NCI-H1930 (cell line): Measurements from ENCODE around the gene BUD31.
"Not testable (repeated sequence)": the region's sequence is repeated elsewhere in the genome, so short reads cannot be mapped to it uniquely, and the experiment has no call there.

ENCODE experiments used
- DNase-seq, 2 experiments: peaks; one replicate each; lab custom pipeline; 2025; lab: John Stamatoyannopoulos, UW

BUD31 gene

GRCh38 chr7:99399597-99399996, 9.2 kb upstream of the BUD31 start:
- no peak for DNase-seq

GRCh38 chr7:99402854-99403253, 5.9 kb upstream of the BUD31 start:
- no peak for DNase-seq

- no peak for DNase-seq
Measured at GRCh38 chr7:99403764-99404163, 5.0 kb upstream of the BUD31 start.

- DNase-seq = no peak
Measured at GRCh38 chr7:99404235-99404976, 4.4 kb upstream of the BUD31 start.

GRCh38 chr7:99404977-99405320, 3.8 kb upstream of the BUD31 start:
- DNase-seq = no peak

- DNase-seq = no peak
Measured at GRCh38 chr7:99406557-99406956, 2.2 kb upstream of the BUD31 start.

- no peak for DNase-seq
Measured at GRCh38 chr7:99407872-99408378, 844 bp upstream of the BUD31 start.

GRCh38 chr7:99409192-99409572, 413 bp downstream of the BUD31 start:
- DNase-seq = no peak

- no peak for DNase-seq
Measured at GRCh38 chr7:99409806-99410205, 1.0 kb downstream of the BUD31 start.

GRCh38 chr7:99410635-99411034, 1.9 kb downstream of the BUD31 start:
- DNase-seq = no peak

GRCh38 chr7:99415513-99416127, 6.9 kb downstream of the BUD31 start:
- not testable (repeated sequence) for DNase-seq

- no peak for DNase-seq
Measured at GRCh38 chr7:99418260-99418659, 9.5 kb downstream of the BUD31 start.

GRCh38 chr7:99419323-99420021, 10.7 kb downstream of the BUD31 start:
- DNase-seq = no peak

GRCh38 chr7:99420213-99420612, 11.4 kb downstream of the BUD31 start:
- no peak for DNase-seq

GRCh38 chr7:99420986-99421385, 12.2 kb downstream of the BUD31 start:
- no peak for DNase-seq

- DNase-seq = no peak
Measured at GRCh38 chr7:99422186-99422585, 13.4 kb downstream of the BUD31 start.

GRCh38 chr7:99422625-99423024, 13.9 kb downstream of the BUD31 start:
- DNase-seq = no peak

GRCh38 chr7:99424932-99425730, 16.4 kb downstream of the BUD31 start:
- no peak for DNase-seq

- DNase-seq = no peak
Measured at GRCh38 chr7:99428972-99429566, 20.3 kb downstream of the BUD31 start.

- DNase-seq = no peak
Measured at GRCh38 chr7:99429756-99430155, 21.0 kb downstream of the BUD31 start.

GRCh38 chr7:99431756-99432540, 23.2 kb downstream of the BUD31 start:
- not testable (repeated sequence) for DNase-seq
